ENCODE measurements around the gene SLC26A8.
"Not testable (repeated sequence)": the region's sequence is repeated elsewhere in the genome, so short reads cannot be mapped to it uniquely, and the experiment has no call there.

The SLC26A8 gene

DNA sequence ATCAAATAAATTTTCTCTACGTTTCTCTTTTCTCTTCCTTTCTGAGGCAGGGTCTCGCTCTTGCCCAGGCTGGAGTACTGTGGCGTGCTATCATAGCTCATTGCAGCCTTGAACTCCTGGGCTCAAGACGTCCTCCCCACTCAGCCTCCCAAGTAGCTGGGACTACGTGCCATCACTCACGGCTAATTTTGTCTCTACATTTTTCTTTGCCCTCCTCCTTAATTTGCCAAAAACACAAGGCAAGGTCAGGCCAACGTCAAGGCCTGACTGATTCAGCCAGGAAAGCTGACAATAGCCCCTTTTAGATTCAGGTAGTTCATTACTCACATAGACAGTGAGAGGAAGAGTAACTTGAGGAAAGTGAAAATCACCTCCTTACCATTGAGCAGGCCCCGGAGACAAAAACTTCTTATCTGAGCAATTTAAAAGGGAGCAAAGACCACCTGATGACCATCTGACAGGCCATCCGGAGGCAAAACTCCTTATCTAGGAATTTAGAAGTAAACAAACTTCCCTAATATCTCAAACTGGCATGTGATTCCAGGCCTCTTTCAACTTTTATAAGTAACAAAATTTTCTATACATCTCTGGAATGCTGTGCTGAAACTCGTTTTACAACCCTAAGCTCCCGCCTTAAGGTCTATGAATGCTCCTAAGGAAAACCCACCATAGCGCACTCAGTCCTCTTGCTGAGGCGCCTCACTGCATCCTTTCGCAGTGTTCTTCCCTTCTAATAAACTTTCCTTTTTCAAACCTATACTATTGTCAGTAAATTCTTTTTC is 61.5 kb downstream of the SLC26A8 start:
- no peaks in the 10 kb centered on the region for H3K4me1 Mint-ChIP-seq
- no peak for ATAC-seq (ENCODE audit: low read depth)
- no peak for DNase-seq (ENCODE audit: low spot score in 2 of 2)
- H3K4me3 Mint-ChIP-seq: no peak overlapping the region
- H3K9me3 Mint-ChIP-seq: no peaks in the 10 kb centered on the region
- H3K36me3 Mint-ChIP-seq: no peaks in the 10 kb centered on the region
- no peak overlapping the region for H3K27ac Mint-ChIP-seq
- H3K27me3 Mint-ChIP-seq: peaks cover 21% of the 10 kb centered on the region

DNA sequence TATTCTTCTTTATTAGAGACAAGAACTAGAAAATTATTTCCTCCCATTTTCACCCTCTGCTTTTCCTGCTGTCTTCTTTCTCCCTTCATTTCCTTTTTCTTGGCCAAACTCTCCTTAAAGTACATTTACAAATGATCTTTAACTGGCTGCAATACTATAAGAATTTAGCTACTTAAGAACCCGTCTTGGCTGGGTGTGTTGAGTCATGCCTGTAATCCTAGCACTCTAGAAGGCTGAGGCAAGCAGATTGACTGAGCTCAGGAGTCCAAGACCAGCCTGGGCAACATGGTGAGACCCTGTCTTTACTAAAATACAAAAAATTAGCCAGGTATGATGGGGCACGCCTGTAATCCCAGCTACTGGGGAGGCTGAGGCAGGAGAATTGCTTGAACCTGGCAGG is 64.3 kb downstream of the SLC26A8 start:
- Mint-ChIP-seq H3K27ac (no peak overlapping the region), H3K27me3 (peaks cover 21% of the 10 kb centered on the region), H3K4me3 (no peak overlapping the region), H3K9me3 (no peaks in the 10 kb centered on the region), H3K4me1 (no peaks in the 10 kb centered on the region), H3K36me3 (no peaks in the 10 kb centered on the region)
- DNase-seq (ENCODE audit: low spot score in 2 of 2) (no peak), ATAC-seq (ENCODE audit: low read depth) (no peak)

DNA sequence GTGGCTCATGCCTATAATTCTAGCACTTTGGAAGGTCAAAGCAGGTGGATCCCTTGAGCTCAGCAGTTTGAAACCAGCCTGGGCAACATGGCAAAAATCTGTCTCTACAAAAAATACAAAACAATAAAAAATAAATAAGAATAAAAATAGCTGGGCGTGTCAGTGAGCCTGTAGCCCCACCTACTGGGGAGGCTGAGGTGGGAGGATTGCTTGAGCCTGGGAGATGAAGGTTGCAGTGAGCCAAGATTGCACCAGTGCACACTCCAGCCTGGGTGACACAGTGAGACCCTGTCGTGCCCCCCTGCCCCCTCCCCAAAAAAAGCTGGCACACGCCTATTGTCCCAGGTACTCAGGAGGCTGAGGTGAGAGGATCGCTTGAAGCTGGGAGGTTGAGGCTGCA is 68.5 kb downstream of the SLC26A8 start:
- no peak for ATAC-seq (ENCODE audit: low read depth)
- H3K4me3 Mint-ChIP-seq: no peak overlapping the region
- H3K27ac Mint-ChIP-seq: no peak overlapping the region
- peaks cover 21% of the 10 kb centered on the region for H3K27me3 Mint-ChIP-seq
- DNase-seq (ENCODE audit: low spot score in 2 of 2): no peak
- no peaks in the 10 kb centered on the region for H3K4me1 Mint-ChIP-seq
- H3K36me3 Mint-ChIP-seq: no peaks in the 10 kb centered on the region
- no peaks in the 10 kb centered on the region for H3K9me3 Mint-ChIP-seq

DNA sequence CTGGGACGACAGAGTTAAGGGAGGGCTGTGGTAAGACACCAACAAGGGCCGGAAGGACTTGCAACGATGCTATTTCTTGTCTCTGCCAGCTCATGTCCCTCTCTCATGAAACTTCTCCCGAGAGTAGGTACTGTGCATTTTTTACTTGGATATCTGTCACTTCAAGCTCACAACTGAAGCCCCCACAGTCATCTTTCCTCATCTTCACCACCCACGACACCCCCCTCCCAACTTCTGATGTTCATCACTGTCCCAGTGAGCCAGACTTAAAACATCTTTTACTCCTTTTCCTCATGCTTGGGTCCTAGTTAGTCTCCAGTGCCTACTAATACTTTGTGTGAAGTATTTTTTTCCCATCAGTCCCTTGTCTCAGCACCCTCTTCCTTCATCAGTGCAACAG is 68.9 kb downstream of the SLC26A8 start:
- DNase-seq (ENCODE audit: low spot score in 2 of 2): no peak

DNA sequence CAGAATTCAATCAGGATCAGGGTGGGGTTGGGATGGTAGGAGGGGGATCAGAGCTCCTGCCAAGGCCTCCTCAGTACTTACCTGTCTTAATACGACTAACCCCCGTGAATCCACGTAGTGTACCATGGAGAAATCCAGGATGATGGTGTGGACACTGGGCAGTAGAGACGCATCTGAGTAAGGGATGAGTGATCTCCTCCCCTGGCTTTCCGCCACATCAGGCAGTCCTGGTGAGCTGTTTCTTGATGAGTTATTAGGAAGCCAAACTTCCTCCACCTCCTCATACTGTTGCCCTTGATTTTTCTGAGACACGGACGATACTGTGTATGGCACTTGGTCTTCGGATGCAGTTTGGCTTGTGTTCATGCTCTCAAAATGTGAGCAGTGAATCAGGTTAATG is 69.4 kb downstream of the SLC26A8 start:
- Mint-ChIP-seq H3K27ac (no peak overlapping the region), H3K4me1 (no peaks in the 10 kb centered on the region), H3K27me3 (peaks cover 18% of the 10 kb centered on the region), H3K36me3 (no peaks in the 10 kb centered on the region), H3K4me3 (no peak overlapping the region), H3K9me3 (no peaks in the 10 kb centered on the region)
- DNase-seq (ENCODE audit: low spot score in 2 of 2) (no peak), ATAC-seq (ENCODE audit: low read depth) (no peak)

More for the DNA sequence above, 68.9 kb downstream of the SLC26A8 start:
- no peak for ATAC-seq (ENCODE audit: low read depth)
- Mint-ChIP-seq H3K27ac (no peak overlapping the region), H3K4me1 (no peaks in the 10 kb centered on the region), H3K36me3 (no peaks in the 10 kb centered on the region), H3K9me3 (no peaks in the 10 kb centered on the region), H3K4me3 (no peak overlapping the region), H3K27me3 (peaks cover 19% of the 10 kb centered on the region)

DNA sequence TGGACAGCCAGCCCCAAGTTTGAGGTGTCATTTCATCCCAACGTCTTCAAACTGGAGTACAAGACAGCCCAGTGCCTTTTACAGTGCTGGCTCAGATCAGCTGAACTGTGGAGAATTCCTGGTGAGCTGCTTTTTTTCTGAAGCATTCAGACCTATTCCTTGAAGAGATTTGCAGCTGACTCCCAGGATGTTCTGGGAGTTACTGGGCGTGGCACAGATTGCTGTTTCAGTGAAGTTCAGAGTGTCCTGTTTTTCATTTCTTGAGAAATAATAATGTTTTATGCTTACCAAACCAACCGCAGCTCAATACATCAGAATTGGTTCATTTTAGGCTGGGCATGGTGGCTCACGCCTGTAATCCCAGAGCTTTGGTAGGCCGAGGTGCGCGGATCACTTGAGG is 70.1 kb downstream of the SLC26A8 start:
- no peak for ATAC-seq (ENCODE audit: low read depth)
- H3K36me3 Mint-ChIP-seq: no peaks in the 10 kb centered on the region

DNA sequence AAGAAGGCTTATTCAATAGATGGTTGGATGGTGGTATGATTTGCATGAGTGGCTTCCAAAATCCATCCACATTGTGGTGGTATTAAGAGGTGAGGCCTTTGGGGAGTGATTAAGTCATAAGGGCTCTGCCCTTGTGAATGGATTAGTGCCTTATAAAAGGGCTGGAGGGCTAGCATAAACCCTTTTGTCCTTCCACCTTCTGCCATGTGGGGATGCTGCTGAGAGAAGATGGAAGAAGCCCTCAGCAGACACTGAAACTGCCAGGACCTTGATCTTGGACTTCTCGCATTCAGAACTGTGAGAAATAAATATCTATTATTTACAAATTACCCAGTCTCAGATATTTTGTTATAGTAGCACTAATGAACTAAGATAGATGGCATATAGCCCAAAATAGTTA is 75.7 kb downstream of the SLC26A8 start:
- Mint-ChIP-seq H3K36me3 (no peaks in the 10 kb centered on the region), H3K4me3 (no peak overlapping the region), H3K27me3 (peaks cover 8% of the 10 kb centered on the region), H3K4me1 (no peaks in the 10 kb centered on the region), H3K27ac (no peak overlapping the region), H3K9me3 (no peaks in the 10 kb centered on the region)
- DNase-seq (ENCODE audit: low spot score in 2 of 2): no peak
- ATAC-seq (ENCODE audit: low read depth): no peak

More for the DNA sequence above, 70.1 kb downstream of the SLC26A8 start:
- no peaks in the 10 kb centered on the region for H3K9me3 Mint-ChIP-seq
- no peak overlapping the region for H3K4me3 Mint-ChIP-seq
- no peaks in the 10 kb centered on the region for H3K4me1 Mint-ChIP-seq
- peaks cover 16% of the 10 kb centered on the region for H3K27me3 Mint-ChIP-seq
- no peak for DNase-seq (ENCODE audit: low spot score in 2 of 2)
- H3K27ac Mint-ChIP-seq: no peak overlapping the region

DNA sequence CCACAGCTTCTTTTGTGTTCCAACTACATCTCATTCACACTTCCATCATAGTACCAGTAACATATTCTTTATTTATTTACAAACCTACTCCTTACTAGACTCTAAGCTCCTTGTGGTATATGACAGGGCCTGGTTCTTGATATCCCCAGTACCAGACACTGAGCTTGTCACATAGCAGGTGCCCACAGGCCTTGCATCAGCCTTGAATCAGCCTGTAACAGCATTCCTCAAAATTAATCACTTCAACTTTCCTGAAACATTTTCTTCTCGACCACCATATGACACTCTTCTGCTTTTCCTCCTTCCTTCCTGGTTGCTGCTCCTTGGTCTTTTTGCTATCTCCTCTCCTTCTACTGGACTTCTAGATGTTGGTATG is 78.8 kb downstream of the SLC26A8 start:
- Mint-ChIP-seq H3K9me3 (no peaks in the 10 kb centered on the region), H3K4me1 (no peaks in the 10 kb centered on the region), H3K27ac (no peak overlapping the region), H3K27me3 (peaks cover 5% of the 10 kb centered on the region), H3K4me3 (no peak overlapping the region), H3K36me3 (no peaks in the 10 kb centered on the region)
- ATAC-seq (ENCODE audit: low read depth) (no peak), DNase-seq (ENCODE audit: low spot score in 2 of 2) (no peak)

DNA sequence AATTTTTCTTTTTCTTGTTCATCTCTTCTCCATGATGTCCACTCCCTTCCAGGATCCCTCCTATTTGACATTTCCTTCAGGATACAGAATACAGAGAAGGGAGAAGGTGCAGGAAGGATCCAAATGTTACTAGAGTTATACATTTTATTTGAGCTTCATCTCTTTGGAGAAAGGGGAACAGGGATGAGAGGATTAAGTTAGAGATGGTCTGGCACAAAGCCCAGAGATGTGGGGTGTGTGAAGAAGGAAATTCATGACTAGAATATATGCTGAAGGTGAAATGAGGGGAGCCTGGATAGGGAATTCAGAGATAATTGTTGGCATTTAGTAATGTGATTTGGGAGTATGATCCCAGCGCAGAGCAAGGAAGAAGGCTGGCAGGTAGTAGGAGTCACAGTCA is 81.1 kb downstream of the SLC26A8 start:
- H3K4me1 Mint-ChIP-seq: no peaks in the 10 kb centered on the region
- DNase-seq (ENCODE audit: low spot score in 2 of 2) (no peak), ATAC-seq (ENCODE audit: low read depth) (no peak)
- H3K27ac Mint-ChIP-seq: no peak overlapping the region
- H3K27me3 Mint-ChIP-seq: peaks cover 5% of the 10 kb centered on the region
- no peaks in the 10 kb centered on the region for H3K9me3 Mint-ChIP-seq
- no peaks in the 10 kb centered on the region for H3K36me3 Mint-ChIP-seq
- no peak overlapping the region for H3K4me3 Mint-ChIP-seq

DNA sequence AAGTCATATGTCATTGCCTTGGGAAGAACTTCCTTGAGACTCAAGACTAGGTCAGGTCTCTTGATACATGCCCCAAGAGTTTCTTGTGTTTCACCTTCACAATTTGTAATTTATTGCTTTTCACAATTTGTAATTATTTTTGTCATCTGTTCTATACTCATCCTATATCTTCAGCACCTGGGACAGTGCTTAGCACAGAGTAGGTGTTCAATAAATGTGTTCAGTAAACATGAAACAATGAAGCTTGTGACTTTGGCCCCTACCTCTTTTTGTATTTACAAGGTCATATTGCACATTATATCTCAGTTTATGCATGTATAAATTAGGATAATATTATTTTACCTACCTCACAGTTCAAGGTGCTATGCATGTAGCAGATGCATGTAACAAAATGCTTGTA is 82.1 kb downstream of the SLC26A8 start:
- no peak for ATAC-seq (ENCODE audit: low read depth)
- H3K9me3 Mint-ChIP-seq: no peaks in the 10 kb centered on the region
- no peak overlapping the region for H3K4me3 Mint-ChIP-seq
- peaks cover 5% of the 10 kb centered on the region for H3K27me3 Mint-ChIP-seq
- H3K27ac Mint-ChIP-seq: no peak overlapping the region
- H3K4me1 Mint-ChIP-seq: no peaks in the 10 kb centered on the region
- H3K36me3 Mint-ChIP-seq: no peaks in the 10 kb centered on the region
- no peak for DNase-seq (ENCODE audit: low spot score in 2 of 2)

DNA sequence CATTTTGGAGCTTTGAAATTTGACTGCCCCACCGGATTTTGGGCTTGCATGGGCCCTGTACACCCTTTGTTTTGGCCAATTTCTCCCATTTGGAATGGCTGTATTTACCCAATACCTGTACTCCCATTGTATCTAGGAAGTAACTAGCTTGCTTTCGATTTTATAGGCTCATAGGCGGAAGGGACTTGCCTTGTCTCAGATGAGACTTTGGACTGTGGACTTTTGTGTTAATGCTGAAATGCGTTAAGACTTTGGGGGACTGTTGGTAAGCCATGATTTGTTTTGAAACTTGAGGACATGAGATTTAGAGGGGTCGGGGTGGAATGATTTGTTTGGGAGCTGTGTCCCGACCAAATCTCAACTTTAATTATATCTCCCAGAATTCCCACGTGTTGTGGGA is 83.3 kb downstream of the SLC26A8 start:
- not testable (repeated sequence) for H3K27me3 Mint-ChIP-seq; H3K9me3 Mint-ChIP-seq; H3K27ac Mint-ChIP-seq; DNase-seq (ENCODE audit: low spot score in 2 of 2); H3K36me3 Mint-ChIP-seq; H3K4me3 Mint-ChIP-seq; H3K4me1 Mint-ChIP-seq; ATAC-seq (ENCODE audit: low read depth)

DNA sequence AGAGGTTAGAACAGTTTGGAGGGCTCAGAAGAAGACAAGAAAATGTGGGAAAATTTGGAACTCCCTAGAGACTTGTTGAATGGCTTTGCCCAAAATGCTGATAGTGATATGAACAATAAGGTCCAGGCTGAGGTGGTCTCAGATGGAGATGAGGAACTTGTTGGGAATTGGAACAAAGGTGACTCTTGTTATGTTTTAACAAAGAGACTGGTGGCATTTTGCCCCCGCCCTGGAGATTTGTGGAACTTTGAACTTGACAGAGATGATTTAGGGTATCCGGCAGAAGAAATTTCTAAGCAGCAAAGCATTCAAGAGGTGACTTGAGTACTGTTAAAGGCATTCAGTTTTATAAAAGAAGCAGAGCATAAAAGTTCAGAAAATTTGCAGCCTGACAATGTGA is 84.4 kb downstream of the SLC26A8 start:
- not testable (repeated sequence) for H3K36me3 Mint-ChIP-seq; H3K4me1 Mint-ChIP-seq; DNase-seq (ENCODE audit: low spot score in 2 of 2); H3K4me3 Mint-ChIP-seq; H3K27me3 Mint-ChIP-seq; ATAC-seq (ENCODE audit: low read depth); H3K9me3 Mint-ChIP-seq; H3K27ac Mint-ChIP-seq

DNA sequence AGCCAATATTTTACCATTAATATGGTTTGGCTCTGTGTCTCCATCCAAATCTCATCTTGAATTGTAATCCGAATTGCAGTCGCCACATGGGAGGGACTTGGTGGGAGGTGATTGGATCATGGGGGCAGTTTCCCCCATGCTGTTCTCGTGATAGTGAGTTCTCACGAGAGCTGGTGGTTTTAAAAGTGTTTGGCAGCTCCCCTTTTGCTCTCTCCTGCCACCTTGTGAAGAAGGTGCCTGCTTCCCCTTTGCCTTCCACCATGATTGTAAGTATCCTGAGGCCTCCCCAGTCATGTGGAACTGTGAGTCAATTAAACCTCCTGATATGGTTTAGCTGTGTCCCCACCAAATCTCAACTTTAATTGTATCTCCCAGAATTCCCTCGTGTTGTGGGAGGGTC is 85.2 kb downstream of the SLC26A8 start:
- not testable (repeated sequence) for H3K9me3 Mint-ChIP-seq; H3K27ac Mint-ChIP-seq; H3K27me3 Mint-ChIP-seq; H3K4me1 Mint-ChIP-seq; ATAC-seq (ENCODE audit: low read depth); DNase-seq (ENCODE audit: low spot score in 2 of 2); H3K4me3 Mint-ChIP-seq; H3K36me3 Mint-ChIP-seq

DNA sequence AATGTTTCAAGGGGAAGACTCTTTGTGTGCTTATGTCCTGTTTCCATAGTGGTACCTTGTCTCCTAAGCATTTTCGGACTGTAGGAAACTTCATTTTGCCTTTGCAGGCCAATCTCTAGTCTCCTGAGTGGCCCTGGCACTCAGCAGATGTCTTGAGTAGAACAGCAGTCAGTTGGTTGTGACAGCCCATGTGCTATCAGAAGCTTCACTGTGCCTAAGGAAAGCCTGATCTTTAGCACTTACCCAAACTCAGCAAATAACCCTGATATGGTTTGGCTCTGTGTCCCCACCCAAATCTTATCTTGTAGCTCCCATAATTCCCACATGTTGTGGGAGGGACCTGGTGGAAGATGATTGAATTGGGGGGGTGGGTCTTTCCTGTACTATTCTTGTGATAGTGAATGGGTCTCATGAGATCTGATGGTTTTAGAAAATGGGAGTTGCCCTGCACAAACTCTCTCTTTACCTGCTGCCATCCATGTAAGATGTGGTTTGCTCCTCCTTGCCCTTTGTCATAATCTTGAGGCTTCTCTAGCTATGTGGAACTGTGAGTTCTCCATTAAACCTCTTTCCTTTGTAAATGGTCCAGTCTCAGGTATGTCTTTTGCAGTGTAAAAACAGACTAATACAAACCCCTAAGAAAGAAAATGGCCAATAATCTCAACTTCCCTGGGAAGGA is 87.6 kb downstream of the SLC26A8 start:
- no peak overlapping the region for H3K4me3 Mint-ChIP-seq
- H3K27ac Mint-ChIP-seq: no peak overlapping the region
- H3K9me3 Mint-ChIP-seq: peaks cover 3% of the 10 kb centered on the region
- H3K27me3 Mint-ChIP-seq: no peaks in the 10 kb centered on the region
- no peaks in the 10 kb centered on the region for H3K36me3 Mint-ChIP-seq
- DNase-seq (ENCODE audit: low spot score in 2 of 2) (no peak), ATAC-seq (ENCODE audit: low read depth) (no peak)
- H3K4me1 Mint-ChIP-seq: no peaks in the 10 kb centered on the region

DNA sequence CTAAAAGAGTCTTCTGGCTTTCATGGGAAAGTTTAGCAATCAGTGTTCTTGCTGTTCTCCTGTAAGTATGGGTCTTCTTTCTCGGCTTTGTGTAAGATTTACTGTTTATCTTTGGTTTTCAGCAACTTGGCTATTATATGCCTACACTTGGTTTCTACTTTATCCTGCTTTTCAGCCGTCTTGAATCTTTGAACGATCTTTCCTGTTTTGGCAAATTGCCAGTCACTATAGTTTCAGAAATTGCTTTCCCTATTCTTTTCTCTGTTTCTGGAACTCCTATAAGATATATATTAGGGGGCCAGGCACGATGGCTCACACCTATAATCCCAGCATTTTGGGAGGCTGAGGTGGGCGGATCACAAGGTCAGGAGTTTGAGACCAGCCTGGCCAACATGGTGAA is 89.0 kb downstream of the SLC26A8 start:
- H3K27me3 Mint-ChIP-seq: no peaks in the 10 kb centered on the region
- peaks cover 3% of the 10 kb centered on the region for H3K9me3 Mint-ChIP-seq
- H3K4me3 Mint-ChIP-seq: no peak overlapping the region
- ATAC-seq (ENCODE audit: low read depth) (no peak), DNase-seq (ENCODE audit: low spot score in 2 of 2) (no peak)
- H3K27ac Mint-ChIP-seq: no peak overlapping the region
- H3K36me3 Mint-ChIP-seq: no peaks in the 10 kb centered on the region
- no peaks in the 10 kb centered on the region for H3K4me1 Mint-ChIP-seq

Measured in memory B cell (primary cell).